Cardiac muscle cell (in vitro differentiated cells and primary cell): Measurements from ENCODE around the gene ASIC4. TPM values are rescaled to one million over a fixed set of nuclear protein-coding genes. Genes with fewer than 3 reads are reported as not detected.

Source experiments
- DNase-seq, 2 donors: peaks; one replicate each; pipeline versions ENCODE4 v3.0.0 to v3.0.0-alpha.2; 2010 to 2017; ENCODE audit warnings: low read depth in 1 of 2, low spot score in 1 of 2
- H3K27ac ChIP-seq: fragments of 200-600 bp; sonication (generic); 2 replicates; pipeline ENCODE4 v1.5.1; 2016
- H3K27me3 ChIP-seq: fragments of 200-600 bp; sonication (generic); 2 replicates; pipeline ENCODE4 v1.6.0; 2016; ENCODE audit warnings: control low read depth
- H3K36me3 ChIP-seq: fragments of 200-600 bp; sonication (generic); 2 replicates; pipeline ENCODE4 v1.5.1; 2016; ENCODE audit warnings: control low read depth
- H3K4me1 ChIP-seq: fragments of 200-600 bp; sonication (generic); 2 replicates; pipeline ENCODE4 v1.8.1; 2017; ENCODE audit warnings: low read depth, mild to moderate bottlenecking, mixed run types
- H3K4me3 ChIP-seq: fragments of 200-600 bp; sonication (generic); 2 replicates; pipeline ENCODE4 v1.5.1; 2016; ENCODE audit warnings: mild to moderate bottlenecking
- H3K9me3 ChIP-seq: fragments of 200-600 bp; sonication (generic); 2 replicates; pipeline ENCODE4 v1.5.1; 2017; ENCODE audit warnings: low read depth, mild to moderate bottlenecking, control low read depth
- CTCF ChIP-seq: IDR thresholded peaks from 2 replicates; pipeline ENCODE4 v1.5.1; 2012; ENCODE audit warnings: low read depth, mild to moderate bottlenecking, low read length
- polyA plus RNA-seq: library from polyadenylated mRNA; unstranded; fragments of >200 nt; fragmentation: Nextera tagmentation; extraction: Ambion mirVana; gene quantifications from 2 replicates; pipeline ENCODE4 v1.2.1, GENCODE V29; 2016
- total RNA-seq: library from RNA; depleted of rRNA; stranded (reverse); fragments of >200 nt; gene quantifications from 2 replicates; pipeline ENCODE4 v1.2.3, GENCODE V29; 2016

Gene ASIC4
- total and polyA plus RNA-seq, 2 experiments from 2014 or later = 3.3 to 9.5 TPM

DNA sequence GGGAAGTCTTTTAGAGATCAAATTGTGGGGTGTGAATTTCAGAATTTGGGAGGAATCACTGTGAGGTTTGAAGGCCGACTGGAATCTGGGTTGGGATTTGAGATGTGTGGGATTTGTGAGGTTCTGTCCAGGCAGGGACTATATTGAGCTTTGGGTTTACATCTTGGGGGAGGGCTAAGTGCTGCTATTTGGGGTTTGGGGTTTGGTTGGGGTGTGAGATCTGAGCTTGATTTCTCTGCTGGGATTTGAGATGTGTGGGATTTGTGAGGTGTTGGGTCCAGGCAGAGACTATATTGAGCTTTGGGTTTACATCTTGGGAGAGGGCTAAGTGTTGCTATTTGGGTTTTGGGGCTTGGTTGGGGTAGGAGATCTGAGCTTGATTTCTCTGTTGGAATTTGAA lies 14.7 kb upstream of the ASIC4 start:
- no peaks in the 10 kb centered on the region for H3K9me3 ChIP-seq
- H3K27ac ChIP-seq = no peak overlapping the region
- peak overlapping the region; percentile 39 for H3K4me3 ChIP-seq
- no peaks in the 10 kb centered on the region for H3K36me3 ChIP-seq
- H3K27me3 ChIP-seq = peaks cover 8% of the 10 kb centered on the region
- DNase-seq = no peak
- no peak for TF ChIP-seq CTCF
- peaks cover 29% of the 10 kb centered on the region for H3K4me1 ChIP-seq

DNA sequence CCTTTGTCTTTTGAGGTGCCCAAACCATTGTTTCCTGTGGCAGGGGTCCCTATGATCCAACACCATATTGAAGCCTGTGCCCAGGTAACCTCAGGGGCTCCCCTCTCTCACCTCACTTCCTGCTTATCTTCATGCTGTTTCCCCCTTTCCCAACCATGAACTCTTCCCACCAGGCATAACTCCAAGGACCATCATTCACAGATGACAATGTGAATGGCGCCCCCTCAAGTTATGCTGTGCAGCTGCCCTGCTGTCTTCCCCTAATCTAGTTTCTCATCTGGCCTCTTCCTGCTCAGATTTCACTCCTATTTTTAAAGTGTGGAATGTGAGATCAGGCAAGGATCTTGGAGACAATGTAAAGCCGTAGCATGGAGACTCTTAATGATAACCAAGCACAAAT lies 14.1 kb upstream of the ASIC4 start:
- no peak overlapping the region for H3K4me3 ChIP-seq
- H3K27ac ChIP-seq = no peak overlapping the region
- DNase-seq = no peak
- peak; percentile 26 for TF ChIP-seq CTCF
- H3K4me1 ChIP-seq = peaks cover 25% of the 10 kb centered on the region
- no peaks in the 10 kb centered on the region for H3K9me3 ChIP-seq
- H3K36me3 ChIP-seq = no peaks in the 10 kb centered on the region
- peaks cover 8% of the 10 kb centered on the region for H3K27me3 ChIP-seq

DNA sequence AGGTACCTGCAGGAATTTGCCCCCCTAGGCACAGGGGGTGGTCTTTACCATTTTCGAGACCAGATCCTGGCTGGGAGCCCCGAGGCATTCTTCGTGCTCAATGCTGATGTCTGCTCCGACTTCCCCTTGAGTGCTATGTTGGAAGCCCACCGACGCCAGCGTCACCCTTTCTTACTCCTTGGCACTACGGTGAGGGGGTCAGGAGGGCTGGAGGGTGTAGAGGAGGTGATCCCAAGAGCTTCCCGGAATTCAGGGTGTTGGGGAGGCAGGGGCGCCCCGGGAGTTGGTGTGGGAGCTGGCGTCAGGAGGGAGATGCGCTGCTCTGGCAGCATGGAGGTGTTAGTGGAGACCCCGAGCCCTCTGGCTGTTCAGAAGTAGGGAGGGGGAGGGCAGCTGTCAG lies 12.4 kb upstream of the ASIC4 start:
- no peak for DNase-seq
- TF ChIP-seq CTCF = no peak
- Histone ChIP-seq H3K4me1 (peaks cover 13% of the 10 kb centered on the region), H3K27ac (no peak overlapping the region), H3K27me3 (peaks cover 5% of the 10 kb centered on the region), H3K4me3 (no peak overlapping the region), H3K36me3 (no peaks in the 10 kb centered on the region), H3K9me3 (no peaks in the 10 kb centered on the region)

DNA sequence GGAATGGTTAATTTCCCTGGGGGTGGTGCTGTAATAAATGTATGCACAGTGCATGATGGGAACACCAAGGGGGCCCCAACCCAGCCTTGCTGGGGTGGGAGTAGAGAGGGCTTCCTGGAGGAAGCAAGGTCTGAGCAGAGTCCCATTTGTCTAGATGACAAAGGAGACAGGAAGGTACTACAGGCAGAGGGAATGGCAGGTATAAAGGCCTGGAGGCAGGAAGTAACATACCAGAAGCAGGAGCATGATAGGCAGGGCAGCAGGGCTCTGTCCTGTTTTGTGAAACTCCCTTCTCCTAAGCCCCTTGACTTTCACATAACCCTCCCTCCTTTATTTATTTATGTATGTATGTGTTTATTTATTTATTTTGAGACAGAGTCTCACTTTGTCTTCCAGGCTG lies 11.7 kb upstream of the ASIC4 start:
- Histone ChIP-seq H3K9me3 (no peaks in the 10 kb centered on the region), H3K4me1 (peaks cover 13% of the 10 kb centered on the region), H3K36me3 (no peaks in the 10 kb centered on the region), H3K4me3 (no peak overlapping the region), H3K27me3 (no peaks in the 10 kb centered on the region), H3K27ac (no peak overlapping the region)
- TF ChIP-seq CTCF = no peak
- DNase-seq = no peak

DNA sequence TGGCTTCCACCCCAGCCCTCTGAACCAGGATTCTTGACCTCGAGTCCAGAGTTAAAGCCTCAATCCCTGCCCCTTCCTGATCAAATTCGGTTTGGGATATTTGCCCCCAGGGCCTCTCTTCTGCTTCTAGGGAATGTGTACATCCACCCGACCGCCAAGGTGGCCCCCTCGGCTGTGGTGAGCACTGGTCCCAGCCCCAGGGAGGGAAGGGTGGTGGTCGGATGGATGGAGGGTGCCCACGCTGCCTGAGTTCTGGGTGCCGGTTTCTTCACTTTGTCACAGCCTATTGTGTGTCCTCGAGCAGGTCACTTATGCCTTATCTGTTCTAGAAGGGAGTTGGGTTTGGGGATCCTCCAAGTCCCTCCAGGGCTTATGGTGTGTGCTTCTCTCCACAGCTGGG lies 8.7 kb upstream of the ASIC4 start:
- DNase-seq = no peak
- Histone ChIP-seq H3K27ac (no peak overlapping the region), H3K9me3 (no peaks in the 10 kb centered on the region), H3K4me1 (peaks cover 17% of the 10 kb centered on the region), H3K27me3 (no peaks in the 10 kb centered on the region), H3K4me3 (no peak overlapping the region), H3K36me3 (no peaks in the 10 kb centered on the region)
- no peak for TF ChIP-seq CTCF

- H3K4me3 ChIP-seq = no peak overlapping the region
- H3K27ac ChIP-seq = no peak overlapping the region
- peaks cover 22% of the 10 kb centered on the region for H3K4me1 ChIP-seq
- DNase-seq = no peak
- no peaks in the 10 kb centered on the region for H3K27me3 ChIP-seq
- no peaks in the 10 kb centered on the region for H3K9me3 ChIP-seq
- H3K36me3 ChIP-seq = no peaks in the 10 kb centered on the region
- TF ChIP-seq CTCF = no peak
These were observed 8.0 kb upstream of the ASIC4 start for GRCh38 chr2:219506153-219506801.
